ENCODE results near the gene ZNF607. TPM values are rescaled to one million over a fixed set of nuclear protein-coding genes. Genes with fewer than 3 reads are reported as not detected.
"Not testable (repeated sequence)": the region's sequence is repeated elsewhere in the genome, so short reads cannot be mapped to it uniquely, and the experiment has no call there.

The ZNF607 gene
- total and polyA plus RNA-seq, 2 of the 8 experiments (the other 6 are each of a cell fraction or from before 2014, with no cell fraction given): 6.7 to 15.9 TPM

GRCh38 chr19:37657157-37657556 lies 62.4 kb downstream of the ZNF607 start:
- H3K4me3 ChIP-seq (ENCODE audit: extremely low read depth in 1 of 4, insufficient read depth in 2 of 4, low read depth in 3 of 4, low read length in 4 of 4); H3K56ac ChIP-seq (replicated peaks; ENCODE audit: insufficient read length, low read depth, low read length); POLR2A ChIA-PET (ENCODE audit: partially characterized antibody); H4K5ac ChIP-seq (ENCODE audit: insufficient read length, low read depth, low read length); H4K91ac ChIP-seq (replicated peaks; ENCODE audit: insufficient read length, low read length); H2BK12ac ChIP-seq (ENCODE audit: low read depth, low read length); H3K18ac ChIP-seq (ENCODE audit: extremely low read depth, low read length); H4K20me1 ChIP-seq (replicated peaks in 1 of 2; ENCODE audit: control insufficient read depth in 1 of 2, insufficient read depth in 2 of 2, low read length in 2 of 2); H3K4me1 ChIP-seq (replicated peaks in 1 of 4; ENCODE audit: control insufficient read depth in 3 of 4, insufficient read depth in 4 of 4, low read length in 3 of 4); H2AK5ac ChIP-seq (ENCODE audit: low read depth, low read length); H3K4ac ChIP-seq (replicated peaks; ENCODE audit: insufficient read length, low read depth, low read length); DNase-seq (ENCODE audit: low read depth in 1 of 2, low spot score in 2 of 2); H3K79me1 ChIP-seq (ENCODE audit: low read depth, low read length); H2BK20ac ChIP-seq (ENCODE audit: low read length); H4K8ac ChIP-seq (ENCODE audit: extremely low read depth, insufficient read depth, low read length); H3K36me3 ChIP-seq (ENCODE audit: control insufficient read depth in 2 of 4, insufficient read depth in 4 of 4, low read length in 3 of 4); FAIRE-seq; H2BK120ac ChIP-seq (replicated peaks; ENCODE audit: low read depth, low read length); H3K27ac ChIP-seq (ENCODE audit: low read depth, low read length); H2BK5ac ChIP-seq (ENCODE audit: low read depth, low read length); H3K4me2 ChIP-seq (ENCODE audit: insufficient read depth in 1 of 2, low read depth in 2 of 2, low read length in 2 of 2); H3K14ac ChIP-seq (ENCODE audit: insufficient read length); H3K9ac ChIP-seq (replicated peaks in 1 of 4; ENCODE audit: extremely low read depth in 1 of 4, low read depth in 3 of 4, low read length in 3 of 4); H3K27me3 ChIP-seq (replicated peaks in 1 of 4; ENCODE audit: control insufficient read depth in 3 of 4, extremely low read depth in 1 of 4, insufficient read depth in 3 of 4, low read length in 3 of 4); H2BK15ac ChIP-seq (ENCODE audit: low read length); H2AFZ ChIP-seq (ENCODE audit: low read length); H3K23ac ChIP-seq (ENCODE audit: insufficient read length); H3K9me3 ChIP-seq (ENCODE audit: insufficient read depth in 2 of 2, low read depth in 1 of 2, low read length in 1 of 2): not testable (repeated sequence)
- Histone ChIP-seq H3K23me2 (ENCODE audit: low read depth, low read length) (peaks cover 12% of the 10 kb centered on the region), H3K79me2 (ENCODE audit: control insufficient read depth in 1 of 2, insufficient read depth in 2 of 2, low read length in 2 of 2) (peaks cover 0 to 14% of the 10 kb centered on the region in 2 experiments; a peak in 2 of 4 replicates)
- CTCF ChIA-PET (ENCODE audit: partially characterized antibody): interaction anchor here (0.7 kb wide), 1 partner anchor 150 kb away, joined by 3 read pairs; no protein-coding TSS in a partner anchor
- WGBS, 2 experiments (ENCODE audit: extremely low coverage in 1 of 2, insufficient coverage in 1 of 2, insufficient read length in 1 of 2, insufficient replicate concordance in 2 of 2, low coverage in 1 of 2, low lambda C conversion rate in 2 of 2, missing lambda C conversion rate in 1 of 2): 94% methylated on average over 6 of the region's 8 CpGs; no CpG with 5 or more reads in 1 of the 2 experiments
